ENCODE data around the gene STAB1. TPM values are rescaled to one million over a fixed set of nuclear protein-coding genes. Genes with fewer than 3 reads are reported as not detected.

Gene STAB1
- total and polyA plus RNA-seq, 2 of the 8 experiments (the other 6 are each of a cell fraction or from before 2014, with no cell fraction given) = 1.0 to 1.9 TPM

DNA sequence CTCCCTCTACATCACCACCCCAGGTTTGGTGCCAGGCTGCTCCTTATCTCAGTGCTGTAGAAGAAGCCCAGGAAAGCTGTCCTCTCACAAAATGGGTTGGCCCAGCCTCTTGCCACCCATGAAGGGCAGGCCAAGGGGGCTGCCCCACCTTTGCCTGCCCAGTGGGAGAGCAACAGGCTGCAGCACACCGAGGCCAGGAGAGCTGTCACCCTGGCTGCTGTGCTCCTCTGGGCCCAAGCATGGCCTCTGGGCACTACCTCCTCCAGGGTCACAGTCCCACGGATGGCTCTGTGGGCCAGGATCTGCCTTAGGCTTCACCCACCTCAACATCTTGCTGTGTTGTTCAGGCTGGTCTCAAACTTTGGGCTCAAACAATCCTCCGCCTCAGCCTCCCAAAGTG lies 6.4 kb upstream of the STAB1 start:
- Histone ChIP-seq H3K14ac (ENCODE audit: insufficient read length) (no peak overlapping the region), H2BK15ac (ENCODE audit: low read length) (no peak overlapping the region), H3K4me2 (ENCODE audit: insufficient read depth in 1 of 2, low read depth in 2 of 2, low read length in 2 of 2) (no peak overlapping the region), H2BK5ac (ENCODE audit: low read depth, low read length) (no peak overlapping the region), H2AFZ (ENCODE audit: low read length) (no peak overlapping the region), H3K9ac (replicated peaks in 1 of 4; ENCODE audit: extremely low read depth in 1 of 4, low read depth in 3 of 4, low read length in 3 of 4) (no peak overlapping the region), H3K4ac (replicated peaks; ENCODE audit: insufficient read length, low read depth, low read length) (no peak overlapping the region), H2BK12ac (ENCODE audit: low read depth, low read length) (no peak overlapping the region), H3K18ac (ENCODE audit: extremely low read depth, low read length) (no peak overlapping the region), H4K91ac (replicated peaks; ENCODE audit: insufficient read length, low read length) (no peak overlapping the region), H2BK120ac (replicated peaks; ENCODE audit: low read depth, low read length) (no peak overlapping the region), H4K20me1 (replicated peaks in 1 of 2; ENCODE audit: control insufficient read depth in 1 of 2, insufficient read depth in 2 of 2, low read length in 2 of 2) (peaks cover 0 to 22% of the 10 kb centered on the region in 2 experiments), H3K27me3 (replicated peaks in 1 of 4; ENCODE audit: control insufficient read depth in 3 of 4, extremely low read depth in 1 of 4, insufficient read depth in 3 of 4, low read length in 3 of 4) (no peaks in the 10 kb centered on the region), H3K79me1 (ENCODE audit: low read depth, low read length) (no peaks in the 10 kb centered on the region; the same call in 1 of the 2 replicates), H3K23me2 (ENCODE audit: low read depth, low read length) (no peaks in the 10 kb centered on the region), H3K79me2 (ENCODE audit: control insufficient read depth in 1 of 2, insufficient read depth in 2 of 2, low read length in 2 of 2) (no peaks in the 10 kb centered on the region), H3K23ac (ENCODE audit: insufficient read length) (no peak overlapping the region), H3K4me1 (replicated peaks in 1 of 4; ENCODE audit: control insufficient read depth in 3 of 4, insufficient read depth in 4 of 4, low read length in 3 of 4) (no peaks in the 10 kb centered on the region; a peak in 2 of 7 replicates), H3K36me3 (ENCODE audit: control insufficient read depth in 2 of 4, insufficient read depth in 4 of 4, low read length in 3 of 4) (peaks cover 21 to 64% (median 43%) of the 10 kb centered on the region in 4 experiments), H4K8ac (ENCODE audit: extremely low read depth, insufficient read depth, low read length) (no peak overlapping the region), H2BK20ac (ENCODE audit: low read length) (no peak overlapping the region), H4K5ac (ENCODE audit: insufficient read length, low read depth, low read length) (no peak overlapping the region), H3K9me3 (ENCODE audit: insufficient read depth in 2 of 2, low read depth in 1 of 2, low read length in 1 of 2) (no peaks in the 10 kb centered on the region), H3K56ac (replicated peaks; ENCODE audit: insufficient read length, low read depth, low read length) (no peak overlapping the region), H3K4me3 (ENCODE audit: extremely low read depth in 1 of 4, insufficient read depth in 2 of 4, low read depth in 3 of 4, low read length in 4 of 4) (no peak overlapping the region), H2AK5ac (ENCODE audit: low read depth, low read length) (no peak overlapping the region), H3K27ac (ENCODE audit: low read depth, low read length) (no peak overlapping the region)
- ChIA-PET CTCF (ENCODE audit: partially characterized antibody) (interaction anchor here (0.9 to 2.0 kb wide), 3 partner anchors 14 to 60 kb away, joined by 3 to 7 read pairs (median 4); no protein-coding TSS in a partner anchor), POLR2A (ENCODE audit: partially characterized antibody) (interaction anchor here (1.3 to 1.6 kb wide), 3 partner anchors 9 to 28 kb away, joined by 3 to 5 read pairs (median 4); no protein-coding TSS in a partner anchor)
- DNase-seq (ENCODE audit: low read depth in 1 of 2, low spot score in 2 of 2) = no peak
- WGBS, 2 experiments (ENCODE audit: extremely low coverage in 1 of 2, insufficient coverage in 1 of 2, insufficient read length in 1 of 2, insufficient replicate concordance in 2 of 2, low coverage in 1 of 2, low lambda C conversion rate in 2 of 2, missing lambda C conversion rate in 1 of 2) = 93% methylated on average over 3 of the region's 3 CpGs; no CpG with 5 or more reads in 1 of the 2 experiments
- no peak for FAIRE-seq
- no peak for TF ChIP-seq HDAC2 (IDR thresholded peaks at IDR 0.05; ENCODE audit: borderline replicate concordance in 1 of 2, low read depth in 2 of 2, low read length in 2 of 2)
- no peak for TF ChIP-seq NRF1 (IDR thresholded peaks at IDR 0.05; ENCODE audit: low read depth, low read length)
- TF ChIP-seq EP300 (IDR thresholded peaks at IDR 0.05; ENCODE audit: borderline replicate concordance in 1 of 2, low read depth in 2 of 2, low read length in 2 of 2) = no peak
- TF ChIP-seq JUN (IDR thresholded peaks at IDR 0.05; ENCODE audit: low read depth, low read length) = no peak
- TF ChIP-seq SAP30 (IDR thresholded peaks at IDR 0.05; ENCODE audit: insufficient read depth, insufficient replicate concordance, low read length) = no peak
- no peak for TF ChIP-seq FOSL1 (IDR thresholded peaks at IDR 0.05; ENCODE audit: insufficient read depth, low read depth, low read length)
- TF ChIP-seq, protein P1, sequence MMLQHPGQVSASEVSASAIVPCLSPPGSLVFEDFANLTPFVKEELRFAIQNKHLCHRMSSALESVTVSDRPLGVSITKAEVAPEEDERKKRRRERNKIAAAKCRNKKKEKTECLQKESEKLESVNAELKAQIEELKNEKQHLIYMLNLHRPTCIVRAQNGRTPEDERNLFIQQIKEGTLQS (IDR thresholded peaks at IDR 0.05; ENCODE audit: insufficient read depth, low read depth, low read length) = no peak
- TF ChIP-seq CEBPB (IDR thresholded peaks at IDR 0.05; ENCODE audit: low read depth, low read length) = no peak
- no peak for TF ChIP-seq POU5F1 (IDR thresholded peaks at IDR 0.05; ENCODE audit: low read depth, low read length)
- TF ChIP-seq RNF2 (IDR thresholded peaks at IDR 0.05; ENCODE audit: borderline replicate concordance, low read depth, low read length, missing control alignments, poor library complexity, severe bottlenecking) = no peak
- no peak for TF ChIP-seq SIX5 (IDR thresholded peaks at IDR 0.05; ENCODE audit: low read depth, low read length)
- no peak for TF ChIP-seq KDM1A (IDR thresholded peaks at IDR 0.05; ENCODE audit: borderline replicate concordance, low read length)
